ENCODE data around the gene GPX6. TPM values are rescaled to one million over a fixed set of nuclear protein-coding genes. Genes with fewer than 3 reads are reported as not detected.
"Not testable (repeated sequence)": the region's sequence is repeated elsewhere in the genome, so short reads cannot be mapped to it uniquely, and the experiment has no call there.

GPX6 gene
- total RNA-seq, 1 donor from 2014 or later, result not detected

DNA sequence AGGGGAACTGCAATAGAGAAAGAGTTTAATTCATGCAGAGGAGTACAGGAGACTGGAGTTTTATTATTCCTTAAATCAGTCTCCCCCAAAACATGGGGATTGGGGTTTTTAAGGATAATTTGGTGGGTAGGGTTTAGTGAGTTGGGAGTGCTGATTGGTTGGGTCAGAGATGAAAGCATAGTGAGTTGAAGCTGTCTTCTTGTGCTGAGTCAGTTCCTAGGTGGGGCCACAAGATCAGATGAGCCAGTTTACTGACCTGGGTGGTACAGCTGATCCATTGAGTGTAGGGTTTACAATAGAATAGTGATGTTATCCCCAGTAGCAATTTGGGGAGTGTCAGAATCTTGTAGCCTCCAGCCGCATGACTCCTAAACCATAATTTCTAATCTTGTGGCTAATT lies 29.1 kb downstream of the GPX6 start:
- DNase-seq (ENCODE audit: low read depth), result no peak

DNA sequence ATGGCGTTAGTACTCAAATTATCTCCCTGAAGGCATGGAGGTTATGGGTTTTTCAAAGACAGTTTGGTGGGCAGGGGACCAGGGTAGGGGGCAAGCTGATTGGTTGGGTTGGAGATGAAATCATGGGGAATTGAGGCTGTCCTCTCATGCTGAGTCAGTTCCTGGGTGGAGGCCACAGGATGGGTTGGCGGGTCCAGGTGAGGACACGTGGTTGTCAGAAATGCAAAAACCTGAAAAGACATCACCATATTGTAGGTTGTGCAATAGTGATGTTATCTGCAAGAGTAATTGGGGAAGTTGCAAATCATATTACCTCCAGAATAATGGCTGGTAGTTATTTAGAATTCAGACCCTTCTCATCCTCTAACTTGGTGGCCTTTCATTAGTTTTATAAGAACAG lies 30.1 kb downstream of the GPX6 start:
- no peak for DNase-seq (ENCODE audit: low read depth)

DNA sequence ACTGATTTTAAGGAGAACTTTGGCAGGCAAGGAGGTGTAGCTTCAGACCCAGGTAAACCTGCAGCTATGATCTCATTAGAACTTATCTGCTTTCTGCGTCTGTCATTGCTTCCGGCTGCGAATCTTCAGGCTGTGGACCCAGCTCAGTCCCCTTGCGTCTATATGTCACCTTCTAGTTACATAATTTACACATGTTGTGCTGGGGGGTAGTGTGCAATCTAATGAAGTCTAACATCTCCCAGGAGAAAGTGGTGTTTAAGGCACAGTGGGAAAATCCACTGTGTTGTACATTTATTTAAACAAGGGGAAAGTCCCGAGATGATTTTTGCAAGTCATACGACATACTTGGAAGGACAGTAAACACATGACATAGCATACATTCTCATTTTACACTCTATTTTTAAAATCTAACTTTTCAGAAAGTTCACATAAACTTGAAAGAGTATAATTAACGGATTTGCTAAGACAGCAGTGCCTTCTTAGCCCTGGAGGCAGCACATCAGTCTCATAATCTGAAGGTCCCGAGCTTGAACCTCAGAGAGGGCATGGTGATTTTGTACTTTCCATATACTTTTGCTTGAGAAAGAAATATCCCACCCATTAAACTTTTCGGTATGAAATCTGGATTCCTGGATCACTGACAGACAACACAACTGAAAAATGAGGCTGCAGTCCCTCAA lies 35.2 kb downstream of the GPX6 start:
- DNase-seq (ENCODE audit: low read depth), result no peak

DNA sequence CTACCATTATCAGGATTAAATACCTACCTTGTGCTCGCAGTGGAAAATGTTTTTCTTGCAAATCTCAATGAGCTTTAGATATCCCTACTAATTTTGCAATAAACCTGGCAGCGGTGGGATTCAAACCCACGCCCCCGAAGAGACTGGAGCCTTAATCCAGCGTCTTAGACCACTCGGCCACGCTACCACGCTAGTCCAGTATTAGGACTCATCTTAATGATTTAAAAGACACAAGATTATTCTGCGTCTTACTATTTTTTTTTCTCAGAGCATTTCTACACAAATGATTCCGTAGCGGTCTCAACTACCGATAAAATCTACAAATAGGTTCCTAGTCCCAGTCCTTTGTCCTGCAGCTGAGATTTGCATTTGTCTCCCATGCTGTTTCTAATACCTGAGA lies 37.1 kb downstream of the GPX6 start:
- DNase-seq (ENCODE audit: low read depth), result no peak

DNA sequence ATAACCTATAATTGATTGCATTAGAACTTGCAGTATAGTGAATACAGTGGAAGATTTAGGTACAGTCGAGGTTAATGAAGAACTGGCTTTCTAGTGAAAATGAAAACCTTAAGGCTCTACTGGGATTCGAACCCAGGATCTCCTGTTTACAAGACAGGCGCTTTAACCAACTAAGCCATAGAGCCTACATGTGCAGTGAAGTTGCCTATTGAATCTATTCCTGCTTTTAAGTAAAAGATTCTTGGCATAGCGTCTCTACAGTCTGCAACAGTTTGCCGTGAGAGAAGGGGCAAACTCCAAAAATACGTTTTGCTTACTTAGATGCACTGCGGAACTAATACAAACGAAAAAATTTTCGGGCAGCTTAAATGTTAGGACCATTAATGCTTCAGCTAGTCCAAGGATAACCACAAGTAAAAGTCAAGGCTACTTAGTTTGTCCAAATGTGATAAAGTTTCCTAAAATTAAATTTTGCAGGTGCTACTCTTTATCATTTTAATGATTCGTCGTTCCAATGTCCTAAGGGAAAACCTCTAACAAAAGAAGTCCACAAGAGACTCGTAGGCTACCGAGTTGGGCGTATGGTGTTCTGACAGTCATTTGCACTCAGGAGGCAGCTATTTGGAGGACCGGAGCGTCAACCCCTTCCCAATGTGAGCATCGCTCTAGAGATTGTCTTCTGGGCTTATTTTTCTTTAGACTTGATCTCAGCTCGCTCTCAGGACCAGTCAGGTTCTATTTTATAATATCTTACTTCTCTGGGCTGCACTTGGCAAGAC lies 41.0 kb downstream of the GPX6 start:
- peak; percentile 84 for DNase-seq (ENCODE audit: low read depth)

DNA sequence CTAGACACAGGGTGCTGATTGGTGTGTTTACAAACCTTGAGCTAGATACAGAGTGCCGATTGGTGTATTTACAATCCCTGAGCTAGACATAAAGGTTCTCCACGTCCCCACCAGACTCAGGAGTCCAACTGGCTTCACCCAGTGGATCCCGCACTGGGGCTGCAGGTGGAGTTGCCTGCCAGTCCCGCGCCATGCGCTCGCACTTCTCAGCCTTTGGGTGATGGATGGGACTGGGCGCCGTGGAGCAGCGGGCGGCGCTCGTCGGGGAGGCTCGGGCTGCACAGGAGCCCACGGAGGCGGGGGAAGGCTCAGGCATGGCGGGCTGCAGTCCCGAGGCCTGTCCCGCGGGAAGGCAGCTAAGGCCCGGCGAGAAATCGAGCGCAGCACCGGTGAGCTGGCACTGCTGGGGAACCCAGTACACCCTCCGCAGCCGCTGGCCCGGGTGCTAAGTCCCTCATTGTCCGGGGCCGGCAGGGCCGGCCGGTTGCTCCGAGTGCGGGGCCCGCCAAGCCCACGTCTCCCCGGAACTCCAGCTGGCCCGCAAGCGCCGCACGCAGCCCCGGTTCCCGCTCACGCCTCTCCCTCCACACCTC lies 46.3 kb downstream of the GPX6 start:
- DNase-seq (ENCODE audit: low read depth), result not testable (repeated sequence)

DNA sequence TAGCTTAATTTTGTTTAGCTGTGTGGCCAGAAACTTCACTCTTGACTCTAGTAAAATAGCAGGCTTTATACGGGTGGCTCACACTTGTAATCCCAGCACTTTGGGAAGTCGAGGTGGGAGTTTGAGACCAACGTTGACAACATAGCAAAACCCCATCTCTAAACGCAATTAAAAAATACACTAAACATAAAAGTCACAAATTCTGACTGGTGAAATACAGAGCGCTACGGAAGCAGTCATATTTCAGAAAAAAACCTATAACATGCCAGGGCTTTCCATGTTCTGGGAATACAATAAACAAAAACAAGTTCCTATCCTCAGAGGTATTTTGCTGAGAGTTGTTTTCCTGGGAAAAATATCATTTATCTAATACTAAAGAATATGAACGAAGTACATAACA lies 47.5 kb downstream of the GPX6 start:
- DNase-seq (ENCODE audit: low read depth), result no peak

DNA sequence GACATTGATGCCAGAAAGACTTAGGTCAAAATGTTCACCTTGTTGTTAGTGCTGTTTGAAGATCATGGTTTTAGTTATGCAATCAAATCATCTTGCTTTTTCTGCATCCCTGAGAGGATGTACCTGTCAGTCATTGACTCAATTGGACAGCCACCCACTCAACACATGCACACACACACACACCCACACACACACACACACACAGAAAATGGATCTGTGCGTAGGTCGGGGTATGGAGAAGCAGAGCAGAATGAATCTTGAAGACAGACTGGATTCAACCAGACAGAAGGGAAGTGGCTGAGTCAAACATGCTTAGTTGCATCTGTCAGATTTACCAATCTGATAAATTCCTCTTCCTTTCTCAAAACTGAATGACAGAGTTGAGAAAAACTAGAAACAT lies 53.2 kb downstream of the GPX6 start:
- DNase-seq (ENCODE audit: low read depth), result no peak

DNA sequence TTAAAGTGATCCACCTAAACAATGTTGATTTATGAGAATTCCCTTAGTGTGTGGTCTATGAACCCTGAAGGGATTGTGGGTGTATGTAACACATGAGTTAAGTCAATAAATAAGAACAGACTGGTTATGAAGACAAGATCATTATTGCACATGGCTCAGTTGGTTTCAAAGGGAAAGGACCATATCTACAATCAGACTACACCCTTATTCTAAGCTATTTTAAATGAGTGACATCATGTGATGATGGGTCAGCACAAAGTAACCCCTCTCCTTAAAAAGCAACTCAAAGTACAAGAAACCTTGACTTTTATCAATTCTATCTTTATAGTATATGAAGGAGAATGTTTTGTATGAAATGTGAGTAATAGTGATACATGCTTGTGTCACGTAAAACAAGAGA lies 57.0 kb downstream of the GPX6 start:
- DNase-seq (ENCODE audit: low read depth), result no peak

Other genes with a start within 250 kb of the GPX6 start
- gene ZSCAN26, start 248.7 kb downstream of the GPX6 start, total RNA-seq, result 10.1 and 27.0 TPM in 2 replicates
- gene PGBD1, start 234.2 kb downstream of the GPX6 start, total RNA-seq, result 5.7 and 7.6 TPM in 2 replicates
- 3.3 and 10.8 TPM in 2 replicates for gene ZSCAN31, start 179.6 kb downstream of the GPX6 start, total RNA-seq
- gene ZKSCAN3, start 165.8 kb downstream of the GPX6 start, total RNA-seq, result 3.6 and 11.3 TPM in 2 replicates
- 5.9 and 12.8 TPM in 2 replicates for gene ZSCAN12, start 116.0 kb downstream of the GPX6 start, total RNA-seq
- gene ZSCAN23, start 72.3 kb downstream of the GPX6 start, total RNA-seq, result 1.9 and 10.0 TPM in 2 replicates
- gene GPX5, start 10.1 kb upstream of the GPX6 start, total RNA-seq, result not detected in 2 replicates

Data from renal cortical epithelial cell (primary cell).